A204.1 (cell line): ENCODE results near the gene CALD1.

ENCODE experiments used
- FAIRE-seq: peaks from 2 replicates; lab custom pipeline; 2012; peaks lifted over from hg19 to GRCh38; lab: Jason Lieb, UNC

Gene CALD1

DNA sequence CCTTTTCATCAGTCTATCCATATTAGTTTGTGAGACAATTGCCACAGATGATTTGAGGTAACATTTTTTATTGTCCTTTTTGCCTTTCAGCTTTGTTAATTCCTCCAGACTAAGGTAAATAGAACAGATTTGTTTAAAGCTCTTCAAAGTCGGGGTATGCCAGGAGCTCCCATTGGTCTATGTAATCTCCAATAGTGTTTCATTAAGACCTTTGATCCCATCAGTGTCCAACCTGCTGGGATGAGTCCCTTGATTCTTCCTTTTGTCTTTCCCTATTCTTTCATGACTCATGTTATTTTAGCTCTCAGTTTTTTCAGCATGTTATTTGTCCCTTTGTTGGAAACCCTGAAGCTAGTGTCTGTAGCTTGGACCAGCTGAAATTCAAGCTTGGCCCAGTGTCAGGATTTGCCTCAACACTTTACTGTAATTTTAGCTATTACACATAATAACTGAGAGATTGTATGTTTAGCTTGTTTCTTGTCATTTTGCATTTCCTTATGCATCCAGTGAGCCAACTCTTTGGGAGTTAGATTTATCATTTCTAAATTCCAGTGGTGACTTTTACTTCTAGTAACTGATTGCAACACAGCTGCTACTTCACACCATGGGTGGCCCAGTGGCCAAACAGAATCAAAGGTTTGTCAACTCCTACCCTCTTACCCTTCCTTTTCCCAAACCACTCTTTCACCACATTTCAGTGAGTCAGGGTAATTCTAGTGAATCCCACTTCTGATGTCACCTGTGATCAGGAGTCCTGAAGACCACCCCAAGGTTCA lies 222.1 kb downstream of the CALD1 start:
- FAIRE-seq, result no peak

DNA sequence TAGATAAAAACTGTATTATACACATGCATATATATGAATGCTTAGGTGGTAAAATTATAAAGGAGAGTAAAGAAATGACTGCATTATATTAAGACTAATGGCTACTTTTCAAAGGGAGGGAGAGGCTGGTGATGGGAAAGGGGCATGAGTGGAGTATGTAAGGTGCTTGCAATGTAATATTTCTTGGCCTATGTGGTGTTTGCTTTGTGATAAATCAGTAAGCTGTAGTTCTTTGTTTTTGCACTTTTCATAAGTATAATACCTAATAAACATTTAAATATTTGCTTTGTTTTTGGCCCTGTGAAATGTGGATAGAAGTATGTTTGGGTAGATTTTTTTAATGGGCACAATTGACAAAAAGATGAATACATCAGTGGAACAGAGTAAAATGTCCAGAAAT lies 232.8 kb downstream of the CALD1 start:
- FAIRE-seq, result no peak
